ENCODE data around the gene RBM4.

DNA sequence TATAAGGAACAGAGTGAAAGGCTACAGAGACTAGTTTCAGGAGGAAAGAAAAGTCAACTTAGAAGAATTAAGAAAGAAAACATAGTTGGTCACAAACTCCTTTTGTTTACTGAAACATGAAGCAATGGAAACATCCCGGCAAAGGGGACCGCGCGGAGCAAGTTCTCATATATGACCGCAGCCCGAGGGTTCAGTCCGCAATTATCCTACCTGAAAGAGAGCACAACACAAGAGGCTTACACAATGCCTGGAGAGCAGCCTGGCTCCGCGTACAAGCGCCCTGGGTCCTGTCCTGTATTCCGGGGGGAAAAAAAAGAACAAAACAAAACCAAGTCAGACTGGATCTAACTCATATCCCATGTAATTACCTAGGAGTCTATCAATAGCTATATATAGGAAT lies 26.9 kb downstream of the RBM4 start:
- TF ChIP-seq CTCF (IDR thresholded peaks at IDR 0.05) (no peak), POLR2A (IDR thresholded peaks at IDR 0.05) (no peak)

All from tibial nerve (tissue), 3 donors.